ENCODE data around the gene EXOSC5.
A peak's percentile ranks its signal among the peaks of the same experiment; 100 is the strongest.
"Not testable (repeated sequence)": the region's sequence is repeated elsewhere in the genome, so short reads cannot be mapped to it uniquely, and the experiment has no call there.

Gene EXOSC5

DNA sequence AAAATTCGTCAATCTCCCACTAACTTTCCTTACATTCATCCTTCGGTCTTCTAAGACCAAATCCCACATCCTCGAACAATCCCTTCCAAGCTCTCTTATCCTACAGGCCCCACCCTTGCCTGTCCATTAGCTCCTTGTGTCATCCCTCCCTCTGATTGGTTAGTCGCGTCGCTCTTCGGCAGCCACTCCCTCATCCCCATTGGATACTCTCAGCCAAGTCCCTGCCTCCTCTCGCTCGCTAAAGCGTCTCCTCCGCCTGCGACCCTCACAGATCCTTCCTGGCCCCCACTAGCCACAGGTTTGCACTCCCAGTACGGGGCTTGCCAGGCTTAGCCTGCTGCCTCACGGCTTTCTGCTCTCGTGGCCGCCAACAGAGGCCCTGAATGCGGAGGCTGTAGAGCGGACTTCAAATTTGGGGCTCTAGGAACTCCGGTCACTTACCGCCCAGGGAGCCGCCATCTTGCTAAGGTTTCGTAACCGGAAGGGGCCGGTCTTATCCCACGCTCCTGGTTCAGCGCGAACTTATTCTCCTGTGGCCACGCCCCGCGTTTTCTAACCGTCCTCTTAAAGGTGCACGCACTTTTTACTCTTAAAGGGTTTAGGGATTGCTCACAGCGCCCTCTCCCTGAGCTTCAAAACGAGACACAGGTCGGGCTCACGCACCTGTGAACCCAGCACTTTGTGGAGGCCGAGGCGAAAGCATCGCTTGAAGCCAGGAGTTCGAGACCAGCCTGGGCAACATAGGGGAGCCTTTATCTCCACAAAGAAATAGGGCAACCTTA is 42.5 kb upstream of the EXOSC5 start, which contains the start of gene DMAC2:
Gene DMAC2 (minus strand): TSS at position 472 of the 782 bp plus-strand sequence. CDS start 13 bp downstream, at position 459.
- peak; percentile 98 for DNase-seq (ENCODE audit: low read depth)
- H3K4me3 ChIP-seq (ENCODE audit: low read depth, low read length), result peak within 1 kb of the TSS; percentile 59
- peak; percentile 60 for TF ChIP-seq CTCF (IDR thresholded peaks at IDR 0.05; ENCODE audit: insufficient read depth, low read depth, low read length, missing control alignments)

- TF ChIP-seq CTCF (IDR thresholded peaks at IDR 0.05; ENCODE audit: insufficient read depth, low read depth, low read length, missing control alignments), result no peak
- DNase-seq (ENCODE audit: low read depth), result no peak
- H3K4me3 ChIP-seq (ENCODE audit: low read depth, low read length), result no peak overlapping the region
Measured at GRCh38 chr19:41437944-41438574, 40.9 kb upstream of the EXOSC5 start.

DNA sequence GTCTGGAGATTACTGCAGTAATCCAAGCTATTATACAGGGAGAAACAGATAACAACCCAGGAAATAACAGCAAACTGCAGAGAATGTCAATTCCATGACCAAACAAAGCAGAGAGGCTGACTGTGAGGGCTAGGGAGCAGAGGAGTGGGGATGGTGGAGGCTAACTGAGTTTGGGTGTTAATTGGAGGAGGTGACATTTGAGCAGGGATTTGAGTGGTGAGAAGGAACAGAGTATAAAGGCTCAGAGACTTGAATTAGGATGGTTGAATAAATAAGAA is 39.5 kb upstream of the EXOSC5 start:
- H3K4me3 ChIP-seq (ENCODE audit: low read depth, low read length), result no peak overlapping the region
- DNase-seq (ENCODE audit: low read depth), result no peak
- TF ChIP-seq CTCF (IDR thresholded peaks at IDR 0.05; ENCODE audit: insufficient read depth, low read depth, low read length, missing control alignments), result no peak

DNA sequence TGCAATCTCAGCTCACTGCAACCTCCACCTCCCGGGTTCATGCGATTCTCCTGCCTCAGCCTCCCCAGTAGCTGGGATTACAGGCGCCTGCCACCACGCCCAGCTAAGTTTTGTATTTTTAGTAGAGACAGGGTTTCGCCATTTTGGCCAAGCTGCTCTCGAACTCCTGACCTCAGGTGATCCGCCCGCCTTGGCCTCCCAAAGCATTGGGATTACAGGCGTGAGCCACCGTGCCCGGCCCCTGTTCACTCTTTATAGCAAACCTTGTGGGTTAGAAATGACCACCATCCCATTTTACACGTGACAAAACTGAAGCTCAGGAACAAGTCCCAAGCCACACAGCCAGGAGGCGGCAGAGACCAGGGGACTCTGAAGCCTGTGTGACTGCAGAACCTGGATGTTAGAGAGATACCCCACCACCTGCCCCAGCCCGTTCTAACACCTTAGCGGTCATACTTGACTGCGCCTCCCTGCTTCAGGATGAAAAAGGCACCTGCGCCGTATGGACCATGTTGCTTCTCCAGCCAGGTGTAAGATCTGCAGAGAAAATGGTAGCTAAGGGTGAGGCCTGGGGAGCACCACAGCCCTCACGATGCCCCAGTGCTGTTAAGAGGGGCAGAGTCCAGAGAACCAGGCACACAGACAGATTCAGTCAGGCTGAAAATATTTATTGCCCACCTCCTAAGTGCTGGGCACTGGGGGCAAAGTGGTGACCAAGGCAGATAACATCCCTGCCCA is 38.9 kb upstream of the EXOSC5 start:
- TF ChIP-seq CTCF (IDR thresholded peaks at IDR 0.05; ENCODE audit: insufficient read depth, low read depth, low read length, missing control alignments), result no peak
- no peak overlapping the region for H3K4me3 ChIP-seq (ENCODE audit: low read depth, low read length)
- DNase-seq (ENCODE audit: low read depth), result no peak

DNA sequence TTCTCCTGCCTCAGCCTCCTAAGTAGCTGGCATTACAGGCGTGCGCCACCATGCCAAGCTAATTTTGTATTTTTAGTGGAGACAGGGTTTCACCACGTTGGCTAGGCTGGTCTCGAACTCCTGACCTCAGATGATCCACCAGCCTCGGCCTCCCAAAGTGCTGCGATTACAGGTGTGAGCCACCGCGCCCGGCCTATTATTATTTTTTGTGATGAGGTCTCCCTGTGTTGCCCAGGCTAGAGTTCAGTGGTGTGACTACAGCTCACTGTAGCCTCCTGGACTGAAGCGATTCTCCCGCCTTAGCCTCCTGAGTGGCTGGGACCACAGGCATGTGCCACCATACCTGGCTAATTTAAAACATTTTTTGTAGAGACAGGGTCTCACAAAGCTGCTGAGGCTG is 38.2 kb upstream of the EXOSC5 start:
- not testable (repeated sequence) for DNase-seq (ENCODE audit: low read depth); H3K4me3 ChIP-seq (ENCODE audit: low read depth, low read length)

DNA sequence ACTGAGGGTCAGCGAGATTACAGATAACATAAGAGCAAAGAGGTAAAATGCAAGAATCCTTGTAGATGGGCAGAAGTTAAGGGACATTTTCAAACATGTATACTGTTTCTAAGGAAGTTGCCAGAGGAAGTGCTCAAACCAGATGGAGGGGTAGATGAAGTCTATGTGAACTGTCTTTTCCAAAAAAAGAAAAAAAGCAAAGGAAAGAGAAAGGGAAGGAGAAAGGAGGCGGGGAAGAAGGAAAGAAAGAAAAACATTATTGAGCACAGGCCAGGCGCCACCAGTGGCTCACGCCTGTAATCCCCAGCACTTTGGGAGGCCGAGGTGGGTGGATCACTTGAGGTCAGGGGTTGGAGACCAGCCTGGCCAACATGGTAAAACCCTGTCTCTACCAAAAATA is 37.3 kb upstream of the EXOSC5 start:
- no peak for TF ChIP-seq CTCF (IDR thresholded peaks at IDR 0.05; ENCODE audit: insufficient read depth, low read depth, low read length, missing control alignments)
- no peak overlapping the region for H3K4me3 ChIP-seq (ENCODE audit: low read depth, low read length)
- no peak for DNase-seq (ENCODE audit: low read depth)

- no peak for TF ChIP-seq CTCF (IDR thresholded peaks at IDR 0.05; ENCODE audit: insufficient read depth, low read depth, low read length, missing control alignments)
- H3K4me3 ChIP-seq (ENCODE audit: low read depth, low read length), result no peak overlapping the region
- DNase-seq (ENCODE audit: low read depth), result no peak
Measured at GRCh38 chr19:41433171-41433570, 36.0 kb upstream of the EXOSC5 start.
